Erythroblast (primary cell): ENCODE measurements around the gene ADAMTS2.

Experiments
- GATA1 ChIP-seq: IDR thresholded peaks from 2 replicates; pipeline ENCODE4 v1.6.1; 2011; ENCODE audit warnings: low read depth, mild to moderate bottlenecking, control low read depth, low read length, moderate library complexity
- POLR2A ChIP-seq: IDR thresholded peaks from 2 replicates; pipeline ENCODE4 v1.6.1; 2011; ENCODE audit warnings: mild to moderate bottlenecking, low read length

- TF ChIP-seq POLR2A (no peak), GATA1 (no peak)
Observed at GRCh38 chr5:179214678-179215077, 130.6 kb downstream of the ADAMTS2 start.
